SK-N-SH (cell line): ENCODE measurements around the gene SEZ6L.

Source experiments
- CHD2 ChIP-seq: fragments of 150-350 bp; IDR thresholded peaks from 2 replicates; pipeline ENCODE4 v1.6.1; 2018; ENCODE audit warnings: low read length; ENCODE audit not compliant: partially characterized antibody
- CTCF ChIP-seq: fragments of 200-600 bp; sonication (generic); IDR thresholded peaks from 2 replicates; pipeline ENCODE4 v1.6.1; 2017; ENCODE audit warnings: antibody characterized with exemption, mild to moderate bottlenecking, moderate library complexity
- EP300 ChIP-seq, 2 experiments: IDR thresholded peaks; 2 replicates each; pipeline versions ENCODE4 v1.4.0 to v1.6.1; 2012; ENCODE audit warnings: borderline replicate concordance in 1 of 2, low read depth in 1 of 2, low read length in 1 of 2
- FOXM1 ChIP-seq: IDR thresholded peaks from 2 replicates; pipeline ENCODE4 v1.4.0; 2012; ENCODE audit warnings: low read depth, mild to moderate bottlenecking
- POLR2AphosphoS5 ChIP-seq: IDR thresholded peaks from 2 replicates; pipeline ENCODE4 v1.6.1; 2012; ENCODE audit warnings: low read depth, low read length
- RAD21 ChIP-seq: IDR thresholded peaks from 2 replicates; pipeline ENCODE4 v1.6.1; 2012; ENCODE audit warnings: mild to moderate bottlenecking, low read length
- RCOR1 ChIP-seq: fragments of 150-350 bp; IDR thresholded peaks from 2 replicates; pipeline ENCODE4 v1.6.1; 2017; ENCODE audit warnings: antibody characterized with exemption, low read length
- RFX5 ChIP-seq: IDR thresholded peaks from 2 replicates; pipeline ENCODE4 v1.6.1; 2012; ENCODE audit warnings: mild to moderate bottlenecking, improper control_type of control experiment, low read length
- TAF1 ChIP-seq: IDR thresholded peaks from 2 replicates; pipeline ENCODE4 v1.6.1; 2012; ENCODE audit warnings: low read depth, mild to moderate bottlenecking, low read length, moderate library complexity, borderline replicate concordance
- TEAD4 ChIP-seq: IDR thresholded peaks from 2 replicates; pipeline ENCODE4 v1.4.0; 2012; ENCODE audit warnings: mild to moderate bottlenecking, borderline replicate concordance; ENCODE audit not compliant: insufficient read depth
- USF1 ChIP-seq: IDR thresholded peaks from 2 replicates; pipeline ENCODE4 v1.4.0; 2012; ENCODE audit warnings: low read depth, borderline replicate concordance
- USF2 ChIP-seq: fragments of 150-350 bp; IDR thresholded peaks from 2 replicates; pipeline ENCODE4 v1.6.1; 2017; ENCODE audit warnings: antibody characterized with exemption, low read length, low read depth, borderline replicate concordance

- TF ChIP-seq TAF1 (no peak), USF2 (no peak), CTCF (no peak), RAD21 (no peak), EP300 (IDR thresholded peaks at IDR 0.05; ENCODE audit: borderline replicate concordance in 1 of 2, low read depth in 1 of 2, low read length in 1 of 2) (no peak), RFX5 (no peak), POLR2AphosphoS5 (no peak), FOXM1 (no peak), CHD2 (no peak), TEAD4 (no peak), RCOR1 (no peak), USF1 (no peak)
These were observed 173.6 kb downstream of the SEZ6L start for GRCh38 chr22:26342745-26343410.
